Body of pancreas (tissue), 4 donors: ENCODE measurements around the gene SPINT1. TPM values are rescaled to one million over a fixed set of nuclear protein-coding genes. Genes with fewer than 3 reads are reported as not detected.
A peak's percentile ranks its signal among the peaks of the same experiment; 100 is the strongest.

Experiments used
- ATAC-seq: fragments of 150-250 bp; one replicate; pipeline ENCODE4 v1.9.1; 2016
- DNase-seq, 4 donors: peaks; one replicate each; pipeline ENCODE4 v3.0.0-alpha.2; 2019
- H3K27ac ChIP-seq, 4 donors: fragments of 200-600 bp; sonication (generic); 1 replicate in 3 of 4; 2 replicates in 1 of 4; pipeline versions ENCODE4 v1.5.1 to v1.6.1; 2016 to 2019; ENCODE audit warnings: mild to moderate bottlenecking in 1 of 4, mixed read lengths in 1 of 4, moderate library complexity in 1 of 4
- H3K27me3 ChIP-seq, 2 donors: fragments of 200-600 bp; sonication (generic); one replicate each; pipeline ENCODE4 v1.6.0; 2016; ENCODE audit warnings: mild to moderate bottlenecking in 1 of 2
- H3K36me3 ChIP-seq, 2 donors: fragments of 200-600 bp; sonication (generic); replicated peaks in 1 of 2; 2 replicates each; pipeline ENCODE4 v1.5.1; 2016; ENCODE audit warnings: low read depth in 2 of 2; ENCODE audit not compliant: insufficient read depth in 1 of 2
- H3K4me1 ChIP-seq: fragments of 200-600 bp; sonication (generic); one replicate; pipeline ENCODE4 v1.6.0; 2016
- H3K4me3 ChIP-seq, 2 donors: fragments of 200-600 bp; sonication (generic); 1 replicate in 1 of 2; 2 replicates in 1 of 2; pipeline ENCODE4 v1.5.1; 2016 to 2019
- H3K9me3 ChIP-seq, 3 donors: fragments of 200-600 bp; sonication (generic); 1 replicate in 2 of 3; 2 replicates in 1 of 3; pipeline ENCODE4 v1.5.1; 2016
- CTCF ChIP-seq, 7 experiments: fragments of 450-650 bp in 4 of 7; fragments of 200-600 bp in 3 of 7; sonication (generic) in 3 of 7; IDR thresholded peaks; one replicate each; pipeline ENCODE4 v1.5.1; 2016 to 2019; ENCODE audit warnings: antibody characterized with exemption in 7 of 7
- POLR2A ChIP-seq, 3 donors: fragments of 450-650 bp; IDR thresholded peaks; one replicate each; pipeline ENCODE4 v1.6.1; 2016; ENCODE audit warnings: antibody characterized with exemption in 3 of 3, mild to moderate bottlenecking in 2 of 3
- WGBS, 2 donors: methylation state at CpG; one replicate each; pipeline ENCODE4 v1.1.5; 2017; 5-methylcytosine and 5-hydroxymethylcytosine counted together
- intact Hi-C: fragments of 100-400 bp; cut with DNase I; formaldehyde crosslinking; loops from one replicate; pipeline ENCODE4 v1.15.1; 2023
- total RNA-seq, 2 donors: library from RNA; depleted of rRNA; stranded (reverse); fragments of >200 nt; gene quantifications; one replicate each; pipeline ENCODE4 v1.1.0, GENCODE V29; 2016

The SPINT1 gene
- total RNA-seq, 2 donors from 2014 or later: 110 to 134 TPM

- 1 to 2% methylated on average over 15 to 33 of the region's 33 CpGs for WGBS, 2 donors
- peaks cover 32% of the 10 kb centered on the region for H3K4me1 ChIP-seq
- H3K9me3 ChIP-seq: no peaks in the 10 kb centered on the region
- peak overlapping the region; percentile 82 to 94 (median 88) for H3K27ac ChIP-seq
- intact Hi-C loops: loop anchor here (5.0 kb wide), 1 partner anchor 38 kb away; no protein-coding TSS in a partner anchor
- DNase-seq (peak; percentile 60 to 67 (median 64)), ATAC-seq (peak; percentile 39)
- H3K27me3 ChIP-seq: no peaks in the 10 kb centered on the region
- H3K4me3 ChIP-seq: peak overlapping the region; percentile 76 to 82
- peaks cover 0 to 10% of the 10 kb centered on the region in 2 donors for H3K36me3 ChIP-seq
- TF ChIP-seq CTCF (IDR thresholded peaks at IDR 0.05) (peak in 6 of 7 experiments; percentile 6 to 78 (median 54)), POLR2A (IDR thresholded peaks at IDR 0.05) (peak in 1 of 3 donors; percentile 5)
Measured at GRCh38 chr15:40894681-40895448, 51.0 kb downstream of the SPINT1 start.

GRCh38 chr15:40899536-40900207 lies 55.8 kb downstream of the SPINT1 start:
- H3K36me3 ChIP-seq: peaks cover 5 to 24% of the 10 kb centered on the region in 2 donors
- peaks cover 31% of the 10 kb centered on the region for H3K4me1 ChIP-seq
- intact Hi-C loops: loop anchor here (5.0 kb wide), 2 partner anchors 123 to 288 kb away; no protein-coding TSS in a partner anchor
- H3K4me3 ChIP-seq: no peak overlapping the region
- WGBS, 2 donors: 83 to 87% methylated on average over 20 to 33 of the region's 33 CpGs
- H3K27me3 ChIP-seq: no peaks in the 10 kb centered on the region
- H3K9me3 ChIP-seq: no peaks in the 10 kb centered on the region
- H3K27ac ChIP-seq: no peak overlapping the region
- DNase-seq (no peak), ATAC-seq (no peak)
- no peak for TF ChIP-seq CTCF (IDR thresholded peaks at IDR 0.05)

- DNase-seq: no peak
- WGBS, 2 donors: 82 to 90% methylated on average over 3 to 34 of the region's 36 CpGs
- no peak overlapping the region for H3K27ac ChIP-seq
- H3K4me3 ChIP-seq: no peak overlapping the region
- H3K27me3 ChIP-seq: no peaks in the 10 kb centered on the region
- TF ChIP-seq POLR2A (IDR thresholded peaks at IDR 0.05): no peak
- TF ChIP-seq CTCF (IDR thresholded peaks at IDR 0.05): no peak
- H3K4me1 ChIP-seq: peaks cover 25% of the 10 kb centered on the region
- H3K9me3 ChIP-seq: no peaks in the 10 kb centered on the region
- no peak for ATAC-seq
- H3K36me3 ChIP-seq: peaks cover 5 to 24% of the 10 kb centered on the region in 2 donors
- intact Hi-C loops: loop anchor here (5.0 kb wide), 2 partner anchors 122 to 287 kb away; no protein-coding TSS in a partner anchor
Measured at GRCh38 chr15:40900256-40901052, 56.6 kb downstream of the SPINT1 start.

GRCh38 chr15:40901053-40901443 lies 57.2 kb downstream of the SPINT1 start:
- ATAC-seq (no peak), DNase-seq (no peak)
- H3K27ac ChIP-seq: no peak overlapping the region
- H3K9me3 ChIP-seq: no peaks in the 10 kb centered on the region
- WGBS, 2 donors: 68 to 74% methylated on average over 5 of the region's 5 CpGs
- no peak for TF ChIP-seq POLR2A (IDR thresholded peaks at IDR 0.05)
- TF ChIP-seq CTCF (IDR thresholded peaks at IDR 0.05): no peak
- H3K4me3 ChIP-seq: no peak overlapping the region
- no peaks in the 10 kb centered on the region for H3K27me3 ChIP-seq
- intact Hi-C loops: loop anchor here (5.0 kb wide), 2 partner anchors 121 to 286 kb away; no protein-coding TSS in a partner anchor
- H3K36me3 ChIP-seq: peaks cover 5 to 24% of the 10 kb centered on the region in 2 donors
- peaks cover 25% of the 10 kb centered on the region for H3K4me1 ChIP-seq
